ENCODE measurements around the gene RBM5.

- TF ChIP-seq POLR2AphosphoS5 (IDR thresholded peaks at IDR 0.05; ENCODE audit: low read depth, low read length) (no peak), POLR2A (IDR thresholded peaks at IDR 0.05; ENCODE audit: low read depth, low read length) (no peak), PAX5 (IDR thresholded peaks at IDR 0.05; ENCODE audit: insufficient read depth, low read length, severe bottlenecking) (no peak), TAF1 (IDR thresholded peaks at IDR 0.05; ENCODE audit: low read depth, low read length) (no peak), POU2F2 (IDR thresholded peaks at IDR 0.05; ENCODE audit: low read depth, low read length) (no peak), SPI1 (IDR thresholded peaks at IDR 0.05; ENCODE audit: low read depth, low read length) (no peak)
Measured at GRCh38 chr3:50167841-50168209, 79.1 kb downstream of the RBM5 start.

All from GM12891 (cell line).